ENCODE data around the gene IFITM2.
"Not testable (repeated sequence)": the region's sequence is repeated elsewhere in the genome, so short reads cannot be mapped to it uniquely, and the experiment has no call there.

Gene IFITM2

DNA sequence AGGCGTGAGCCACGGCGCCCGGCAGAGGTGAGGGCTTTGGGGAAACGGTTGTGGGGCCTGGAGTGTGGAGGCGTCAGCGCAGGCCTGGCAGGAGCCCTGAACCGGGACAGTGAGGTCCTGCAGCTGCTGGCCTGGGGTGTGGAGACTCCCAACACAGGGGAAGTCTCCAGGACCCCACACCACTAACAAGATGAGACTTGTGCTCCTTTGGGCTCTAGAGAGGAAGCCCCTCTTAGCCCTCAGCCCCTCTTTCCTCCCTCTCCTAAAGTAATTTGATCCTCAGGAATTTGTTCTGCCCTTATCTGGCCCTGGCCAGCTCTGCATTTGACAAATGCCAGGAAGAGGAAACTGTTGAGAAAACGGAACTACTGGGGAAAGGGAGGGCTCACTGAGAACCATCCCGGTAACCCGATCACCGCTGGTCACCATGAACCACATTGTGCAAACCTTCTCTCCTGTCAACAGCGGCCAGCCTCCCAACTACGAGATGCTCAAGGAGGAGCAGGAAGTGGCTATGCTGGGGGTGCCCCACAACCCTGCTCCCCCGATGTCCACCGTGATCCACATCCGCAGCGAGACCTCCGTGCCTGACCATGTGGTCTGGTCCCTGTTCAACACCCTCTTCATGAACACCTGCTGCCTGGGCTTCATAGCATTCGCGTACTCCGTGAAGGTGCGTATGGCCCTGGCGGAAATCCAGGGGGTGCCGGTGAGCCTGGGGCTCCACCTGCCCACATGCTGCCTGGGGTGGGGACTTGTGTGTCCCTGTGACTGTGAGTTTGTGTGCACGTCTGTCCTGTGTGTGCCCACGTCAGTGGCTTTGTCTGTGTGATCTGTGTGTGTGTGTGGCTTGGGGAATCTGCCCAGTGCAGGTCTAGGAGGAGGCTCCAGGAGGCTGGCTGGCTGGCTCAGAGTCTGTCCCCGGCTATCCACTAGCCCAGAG, at the start of gene IFITM2:
TSS of gene IFITM2 (plus strand) at position 51 of the 943 bp plus-strand sequence. CDS start at position 428, 377 bp downstream.
- DNase-seq (ENCODE audit: low read depth), result not testable (repeated sequence)

- no peak for DNase-seq (ENCODE audit: low read depth)
These were observed 48.2 kb upstream of the IFITM2 start for GRCh38 chr11:259413-259812.

DNA sequence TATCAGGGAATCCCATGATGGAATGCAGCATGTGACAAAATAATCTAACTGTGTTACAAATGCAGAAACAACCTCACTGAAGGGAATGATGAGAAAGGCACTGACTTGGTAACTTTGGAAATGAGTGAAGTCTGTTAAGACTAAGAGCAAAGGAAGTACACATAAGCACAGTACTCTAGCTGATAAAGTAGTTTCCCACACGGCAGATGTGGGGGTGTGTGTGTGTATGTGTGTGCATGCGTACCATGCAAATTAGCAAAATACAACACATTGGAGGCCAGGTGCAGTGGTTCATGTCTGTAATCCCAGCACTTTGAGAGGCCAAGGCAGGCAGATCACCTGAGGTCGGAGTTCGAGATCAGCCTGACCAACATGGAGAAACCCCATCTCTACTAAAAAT, 46.0 kb upstream of the IFITM2 start:
- no peak for DNase-seq (ENCODE audit: low read depth)

GRCh38 chr11:266676-267439, 40.8 kb upstream of the IFITM2 start:
- no peak for DNase-seq (ENCODE audit: low read depth)

DNA sequence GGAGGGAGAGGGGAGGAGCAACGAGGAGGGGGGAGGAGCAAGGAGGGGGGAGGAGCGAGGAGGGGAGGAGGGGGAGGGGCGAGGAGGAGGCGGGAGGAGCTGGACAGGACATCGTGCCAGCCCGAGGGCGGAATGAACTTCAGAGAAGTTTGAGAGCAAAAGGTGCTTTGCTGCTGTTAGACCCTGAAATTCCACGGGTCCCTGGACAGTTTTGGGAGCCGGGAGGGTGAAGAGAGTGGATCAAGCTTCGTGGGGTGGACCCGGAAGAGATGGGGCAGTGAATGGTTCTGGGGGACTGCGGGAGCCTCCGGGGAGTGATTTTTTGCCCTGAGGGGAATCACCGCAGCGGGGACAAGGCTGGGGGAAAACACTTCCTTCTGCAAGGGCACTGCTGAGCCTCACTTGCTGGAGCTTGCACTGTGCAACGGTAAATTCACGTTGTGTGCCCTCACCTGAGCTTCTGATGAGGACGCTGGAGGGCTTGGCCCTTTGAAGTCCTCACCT, 40.1 kb upstream of the IFITM2 start:
- DNase-seq (ENCODE audit: low read depth), result no peak

GRCh38 chr11:268716-269145, 38.9 kb upstream of the IFITM2 start:
- not testable (repeated sequence) for DNase-seq (ENCODE audit: low read depth)

GRCh38 chr11:269146-269890, 38.3 kb upstream of the IFITM2 start:
- no peak for DNase-seq (ENCODE audit: low read depth)

GRCh38 chr11:270451-271318, 36.9 kb upstream of the IFITM2 start:
- no peak for DNase-seq (ENCODE audit: low read depth)

- DNase-seq (ENCODE audit: low read depth), result no peak
These were observed 36.3 kb upstream of the IFITM2 start for GRCh38 chr11:271319-271715.

GRCh38 chr11:272195-272930, 35.3 kb upstream of the IFITM2 start:
- DNase-seq (ENCODE audit: low read depth), result no peak

DNA sequence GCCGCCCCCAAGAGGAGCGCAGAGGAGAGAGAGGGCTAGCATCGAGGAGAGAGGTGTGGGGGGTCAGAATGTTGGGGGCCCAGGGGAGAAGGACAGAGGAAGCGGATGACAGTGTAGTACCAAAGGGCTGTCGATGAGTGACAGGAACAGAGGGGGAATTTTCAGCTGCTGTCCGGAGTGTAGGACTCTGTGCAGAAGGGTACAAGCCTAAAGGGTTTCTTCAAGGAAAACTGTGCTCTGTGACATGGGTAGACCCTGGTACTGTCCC, 34.8 kb upstream of the IFITM2 start:
- no peak for DNase-seq (ENCODE audit: low read depth)

- no peak for DNase-seq (ENCODE audit: low read depth)
These were observed 31.4 kb upstream of the IFITM2 start for GRCh38 chr11:276219-276618.

DNA sequence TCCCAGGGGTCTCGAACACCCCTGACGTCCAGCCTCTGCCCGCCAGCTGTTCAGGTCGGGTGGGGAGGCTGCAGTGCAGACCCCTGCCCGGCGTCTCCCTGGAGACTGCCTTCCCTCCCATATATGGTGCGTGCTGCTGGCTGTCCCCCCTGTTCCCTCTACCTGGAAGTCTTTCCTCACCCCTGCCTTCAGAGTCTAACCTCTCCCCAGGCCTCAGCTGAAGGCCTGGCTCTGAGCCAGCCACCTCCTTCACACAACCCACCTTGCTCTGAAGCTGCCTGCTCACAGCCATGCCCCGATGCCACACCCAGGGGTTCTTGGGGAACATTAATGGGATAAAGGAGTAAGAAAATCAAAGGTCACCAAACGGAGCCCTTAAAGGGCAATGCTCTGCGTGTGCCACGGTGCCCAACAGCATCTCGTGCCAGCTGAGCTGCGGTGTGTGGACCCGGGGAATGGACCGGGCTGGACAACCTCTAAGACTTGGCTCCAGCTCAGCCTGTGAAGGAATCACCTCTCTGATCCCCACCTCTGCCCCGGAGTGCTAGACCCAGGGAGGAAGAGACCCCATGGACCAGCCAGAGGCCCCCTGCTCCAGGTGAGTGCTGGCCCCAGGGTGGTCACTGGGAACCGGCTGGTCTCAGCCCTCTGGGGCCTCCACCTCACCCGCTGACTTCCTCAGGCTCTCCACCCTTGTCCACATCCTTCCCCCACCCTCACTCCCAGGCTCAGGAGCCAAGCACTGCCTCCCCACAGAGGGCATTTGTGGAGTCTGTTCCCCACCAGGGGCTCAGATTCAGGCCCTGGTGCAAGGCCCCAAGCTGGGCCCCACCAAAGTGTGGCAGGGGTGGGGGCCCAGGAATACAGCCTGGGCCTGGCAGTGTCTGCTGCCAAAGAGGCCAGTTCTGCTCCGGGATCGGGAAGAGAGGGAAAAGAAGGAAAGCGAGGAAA, 29.3 kb upstream of the IFITM2 start, which contains the start of gene NLRP6:
TSS of gene NLRP6 (plus strand) at position 407 of the 951 bp plus-strand sequence. CDS start at position 570, 163 bp downstream.
- DNase-seq (ENCODE audit: low read depth), result no peak

DNA sequence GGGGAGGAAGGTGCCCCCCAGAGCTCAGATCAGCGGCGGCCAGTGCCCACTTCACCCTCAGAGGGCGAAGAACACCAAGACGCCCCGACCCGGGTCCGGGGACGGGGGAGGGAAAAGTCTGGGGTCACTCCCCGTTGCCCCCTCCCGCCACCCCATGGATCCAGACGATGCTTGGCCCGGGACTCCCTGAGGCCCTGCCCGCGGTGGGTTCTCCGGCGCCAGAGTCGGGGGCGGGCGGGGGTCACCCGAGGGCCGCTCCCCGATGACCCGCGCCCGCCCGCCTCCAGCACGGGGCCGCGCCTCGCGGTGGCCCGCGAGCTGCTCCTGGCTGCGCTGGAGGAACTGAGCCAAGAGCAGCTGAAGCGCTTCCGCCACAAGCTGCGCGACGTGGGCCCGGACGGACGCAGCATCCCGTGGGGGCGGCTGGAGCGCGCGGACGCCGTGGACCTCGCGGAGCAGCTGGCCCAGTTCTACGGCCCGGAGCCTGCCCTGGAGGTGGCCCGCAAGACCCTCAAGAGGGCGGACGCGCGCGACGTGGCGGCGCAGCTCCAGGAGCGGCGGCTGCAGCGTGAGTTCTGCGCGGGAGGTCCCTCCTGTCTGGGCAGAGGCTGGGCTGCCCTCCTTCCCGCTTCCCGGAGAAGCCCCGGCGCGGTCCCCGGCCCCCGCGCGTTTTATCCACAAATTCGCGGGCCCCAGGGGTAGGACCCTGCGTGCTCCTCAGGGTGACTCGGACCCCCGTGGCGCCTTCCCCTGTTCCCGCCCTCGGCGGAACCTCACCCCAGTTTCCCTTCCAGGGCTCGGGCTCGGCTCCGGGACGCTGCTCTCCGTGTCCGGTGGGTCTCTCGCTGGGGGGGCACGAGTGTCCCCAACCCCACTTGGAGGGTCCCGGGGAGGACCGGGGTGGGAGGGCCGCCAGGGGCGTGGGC, 28.3 kb upstream of the IFITM2 start:
- no peak for DNase-seq (ENCODE audit: low read depth)

GRCh38 chr11:279966-280705, 27.5 kb upstream of the IFITM2 start:
- DNase-seq (ENCODE audit: low read depth), result no peak

DNA sequence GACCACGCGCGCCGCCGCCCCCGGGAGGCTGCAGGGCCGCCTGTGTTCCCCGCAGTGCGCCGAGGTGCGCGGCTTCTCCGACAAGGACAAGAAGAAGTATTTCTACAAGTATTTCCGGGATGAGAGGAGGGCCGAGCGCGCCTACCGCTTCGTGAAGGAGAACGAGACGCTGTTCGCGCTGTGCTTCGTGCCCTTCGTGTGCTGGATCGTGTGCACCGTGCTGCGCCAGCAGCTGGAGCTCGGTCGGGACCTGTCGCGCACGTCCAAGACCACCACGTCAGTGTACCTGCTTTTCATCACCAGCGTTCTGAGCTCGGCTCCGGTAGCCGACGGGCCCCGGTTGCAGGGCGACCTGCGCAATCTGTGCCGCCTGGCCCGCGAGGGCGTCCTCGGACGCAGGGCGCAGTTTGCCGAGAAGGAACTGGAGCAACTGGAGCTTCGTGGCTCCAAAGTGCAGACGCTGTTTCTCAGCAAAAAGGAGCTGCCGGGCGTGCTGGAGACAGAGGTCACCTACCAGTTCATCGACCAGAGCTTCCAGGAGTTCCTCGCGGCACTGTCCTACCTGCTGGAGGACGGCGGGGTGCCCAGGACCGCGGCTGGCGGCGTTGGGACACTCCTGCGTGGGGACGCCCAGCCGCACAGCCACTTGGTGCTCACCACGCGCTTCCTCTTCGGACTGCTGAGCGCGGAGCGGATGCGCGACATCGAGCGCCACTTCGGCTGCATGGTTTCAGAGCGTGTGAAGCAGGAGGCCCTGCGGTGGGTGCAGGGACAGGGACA, 26.7 kb upstream of the IFITM2 start:
- DNase-seq (ENCODE audit: low read depth), result no peak

Data from stimulated activated CD8-positive, alpha-beta memory T cell treated with anti-CD3 and anti-CD28 coated beads, Interleukin-7, amount 100 ng/mL, for 24 hours (primary cell).